Kasumi-1 (cell line): ENCODE results near the gene FBP1.

Experiments
- DNase-seq, 2 experiments: peaks; one replicate each; lab custom pipeline; 2025; lab: John Stamatoyannopoulos, UW

Gene FBP1

GRCh38 chr9:94656200-94656599 lies 16.9 kb upstream of the FBP1 start:
- DNase-seq, result peak; percentile 82 to 83

DNA sequence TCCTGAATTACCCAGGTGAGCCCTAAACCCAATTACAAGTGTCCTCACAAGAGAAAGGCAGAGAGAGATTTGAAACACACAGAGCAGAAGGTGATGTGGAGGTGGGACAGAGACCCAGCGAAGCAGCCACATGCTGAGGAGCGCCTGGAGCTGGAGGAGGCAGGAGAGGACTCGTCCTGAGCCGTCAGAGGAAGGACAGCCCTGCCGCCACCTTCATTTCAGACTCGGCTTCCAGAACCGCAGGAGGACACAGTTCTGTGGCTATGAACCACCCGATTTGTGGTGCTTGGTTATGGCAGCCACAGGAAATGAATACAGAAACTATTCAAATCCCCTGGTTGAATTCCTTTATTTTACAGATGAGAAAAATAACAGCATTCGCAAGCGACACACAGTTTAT lies 16.4 kb upstream of the FBP1 start:
- DNase-seq, result peak in 1 of 2 experiments; percentile 15

GRCh38 chr9:94654165-94654894 lies 15.0 kb upstream of the FBP1 start:
- DNase-seq, result no peak

DNA sequence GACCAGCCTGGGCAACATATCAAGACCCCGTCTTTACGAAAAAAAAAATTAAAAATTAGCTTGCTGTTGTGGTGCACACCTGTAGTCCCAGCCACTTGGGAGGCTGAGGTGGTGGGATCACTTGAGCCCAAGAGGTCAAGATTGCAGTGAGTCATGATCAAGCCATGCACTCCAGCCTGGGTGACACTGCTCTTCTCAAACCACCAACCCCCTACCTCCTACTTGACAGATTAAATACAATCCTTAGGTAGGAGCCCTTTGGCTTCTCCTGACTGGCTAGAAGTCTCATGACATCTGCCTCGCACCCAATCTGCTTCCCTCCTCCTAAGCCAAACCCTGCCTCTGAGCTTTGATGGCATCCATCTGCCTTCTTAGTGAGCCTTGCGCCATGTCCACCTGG lies 11.6 kb upstream of the FBP1 start:
- DNase-seq, result no peak

DNA sequence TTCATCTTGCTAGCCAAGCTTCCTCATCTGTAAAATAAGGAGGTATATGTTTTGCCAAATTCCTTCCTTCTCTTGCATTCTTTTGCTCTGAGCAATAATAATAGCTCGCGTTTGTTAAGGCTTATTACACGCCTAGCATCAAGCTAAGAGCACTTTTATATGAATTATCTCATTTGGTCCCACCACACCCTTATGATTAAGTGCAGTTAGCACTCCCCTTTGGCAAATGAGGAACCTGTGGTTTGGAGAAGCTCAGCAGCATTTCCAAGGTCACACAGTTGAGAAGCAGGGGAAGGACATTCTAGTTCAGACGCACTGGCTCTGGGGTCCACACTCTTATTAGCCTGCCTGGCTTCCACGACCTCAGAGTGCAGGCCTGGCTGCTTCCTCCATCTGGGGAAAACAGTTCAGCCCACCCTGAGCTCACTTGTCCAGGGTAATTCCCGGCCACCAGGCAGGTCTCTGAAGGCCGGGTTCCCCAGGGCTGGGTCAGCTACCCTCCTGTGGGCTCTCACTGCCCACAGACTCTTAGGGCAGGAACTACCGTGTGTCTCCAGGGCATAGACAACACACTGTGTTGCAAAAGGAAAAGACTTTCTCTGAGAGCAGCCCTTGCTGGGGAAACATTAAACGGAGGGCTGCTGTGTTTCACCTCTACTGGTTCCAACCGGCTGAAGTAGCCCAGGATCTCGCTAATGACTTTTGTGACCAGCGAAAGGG lies 9.9 kb upstream of the FBP1 start:
- DNase-seq, result peak; percentile 88 to 93

DNA sequence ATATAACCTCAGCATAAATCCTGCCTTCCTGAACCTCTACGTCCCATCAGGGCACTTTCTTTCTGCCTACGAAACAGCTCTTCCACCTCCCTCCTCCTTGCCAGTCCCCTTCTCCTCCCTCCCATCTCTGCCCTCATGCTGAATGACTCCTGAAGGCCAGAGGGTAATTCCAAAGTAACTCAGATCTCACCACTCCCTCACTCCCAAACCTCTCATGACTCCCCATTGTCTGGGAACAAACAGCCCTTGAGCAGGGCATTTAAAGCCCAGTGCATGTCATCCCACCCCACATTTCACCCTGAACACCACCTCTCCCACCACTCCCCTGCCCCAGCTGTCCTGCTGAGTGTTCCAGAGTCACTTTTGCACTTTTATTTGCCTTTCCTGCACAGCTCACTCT lies 8.9 kb upstream of the FBP1 start:
- no peak for DNase-seq

DNA sequence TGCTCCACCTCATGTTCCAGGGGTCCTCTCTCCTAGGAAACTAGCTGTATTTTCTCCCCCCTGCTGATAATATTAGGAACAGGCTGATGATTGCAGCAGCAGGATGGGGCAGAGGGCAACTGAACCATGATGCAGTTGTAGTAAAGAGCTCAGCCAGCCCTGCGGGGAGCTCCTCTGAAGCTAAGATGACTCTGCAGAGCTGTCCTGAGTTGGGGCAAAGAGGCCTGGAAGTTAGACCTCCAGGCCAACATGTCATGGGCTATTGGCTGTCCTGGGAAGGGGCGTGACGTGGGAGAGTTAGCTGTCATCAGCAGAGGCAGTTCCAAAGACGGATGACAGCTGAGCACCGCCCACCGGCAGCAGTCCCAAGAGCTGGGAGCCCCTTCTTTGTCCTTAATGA lies 6.6 kb upstream of the FBP1 start:
- no peak for DNase-seq

DNA sequence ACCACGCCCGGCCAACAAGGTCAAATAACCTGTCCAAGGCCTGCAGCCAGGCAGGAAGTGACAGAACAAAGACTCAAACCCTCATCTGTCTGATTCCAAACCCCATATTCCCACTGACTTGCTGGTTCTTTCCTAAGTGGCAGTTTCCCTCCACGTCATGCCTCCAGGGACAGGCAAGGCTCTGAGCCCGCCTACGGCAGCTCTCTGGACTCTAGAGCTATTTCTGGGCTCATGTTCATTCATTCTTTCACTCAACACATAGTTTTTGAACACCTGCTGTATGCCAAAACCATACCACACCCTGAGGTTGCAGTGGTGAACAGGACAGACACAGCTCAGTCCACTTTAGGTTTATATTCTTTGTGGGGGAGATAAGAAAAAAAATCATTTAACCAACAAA lies 5.2 kb upstream of the FBP1 start:
- DNase-seq, result no peak

GRCh38 chr9:94643741-94644140 lies 4.4 kb upstream of the FBP1 start:
- no peak for DNase-seq

- DNase-seq, result no peak
Measured at GRCh38 chr9:94643176-94643575, 3.9 kb upstream of the FBP1 start.

DNA sequence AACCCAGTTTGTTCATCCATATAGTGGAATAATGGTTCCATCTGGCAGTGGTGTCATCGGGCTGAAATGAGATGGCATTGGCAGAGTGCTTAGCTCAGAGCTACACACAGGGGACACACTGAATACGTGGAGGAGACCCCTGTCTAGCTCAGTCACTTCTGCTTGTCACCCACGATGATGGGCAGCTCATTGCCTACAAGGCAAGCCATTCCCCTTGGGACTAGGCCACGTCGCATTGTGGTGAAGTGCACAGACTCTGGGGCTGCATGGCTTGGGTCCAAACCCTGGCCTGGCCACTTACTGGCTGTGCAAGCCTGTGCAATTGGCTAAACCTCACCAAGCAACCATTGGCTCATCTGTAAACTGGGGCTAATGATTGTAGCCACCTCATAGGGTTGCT lies 3.2 kb upstream of the FBP1 start:
- DNase-seq, result no peak

DNA sequence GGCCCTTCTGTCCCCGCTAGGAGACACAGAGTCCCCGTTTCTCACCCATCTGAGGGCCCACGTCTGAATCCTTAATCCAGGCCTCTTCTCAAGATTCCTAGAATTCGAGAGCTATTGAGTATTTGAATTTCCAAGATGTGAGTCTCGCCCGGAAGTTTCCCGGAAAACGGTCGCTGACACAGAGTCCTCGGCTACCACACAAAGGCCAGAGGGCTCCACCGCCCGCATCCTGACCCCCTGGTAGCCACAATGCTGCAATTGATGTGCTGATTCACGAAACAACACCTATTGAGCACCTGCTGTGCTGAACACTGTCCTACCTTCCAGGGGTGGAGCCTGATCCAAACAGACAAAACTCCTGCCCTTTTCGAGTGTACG lies 670 bp upstream of the FBP1 start:
- no peak for DNase-seq

GRCh38 chr9:94638335-94639060 lies 820 bp downstream of the FBP1 start:
- no peak for DNase-seq

DNA sequence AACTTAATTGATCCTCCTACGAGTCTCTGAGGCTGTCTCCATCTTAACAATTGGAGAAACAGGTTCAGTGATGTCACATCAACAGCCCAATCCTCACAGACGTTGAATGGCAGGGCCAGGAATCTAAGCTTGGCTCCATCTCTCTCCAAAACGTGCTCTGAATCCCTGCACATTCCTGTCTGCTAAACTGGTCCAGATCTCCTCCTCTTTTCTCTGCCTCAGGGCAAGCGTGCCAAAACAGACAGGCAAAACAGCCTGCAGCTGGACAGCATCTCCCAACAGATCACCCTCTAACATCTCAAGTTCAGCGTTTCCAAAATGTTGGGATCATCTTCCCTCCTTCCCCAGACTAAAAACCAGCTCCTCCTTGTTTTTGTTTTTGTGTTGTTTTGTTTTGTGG lies 6.6 kb downstream of the FBP1 start:
- DNase-seq, result no peak

DNA sequence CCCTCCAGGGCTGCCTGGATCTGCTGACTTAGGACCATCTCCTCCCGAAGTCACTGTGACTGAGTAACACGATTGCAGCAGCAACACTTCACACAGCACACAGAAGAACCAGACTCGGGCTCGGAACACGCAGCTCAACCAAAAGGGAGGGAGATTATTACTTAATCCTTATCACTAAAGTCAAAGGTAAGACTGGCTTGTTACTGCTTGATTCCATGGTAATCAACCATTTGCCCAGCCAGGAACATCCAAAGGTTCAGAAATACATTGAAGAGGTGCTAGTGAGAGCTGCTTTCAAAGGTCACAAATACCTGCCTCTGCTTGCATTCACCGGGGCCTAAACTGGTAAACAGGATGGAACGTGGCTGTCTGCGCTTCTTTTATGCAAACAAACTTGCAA lies 7.7 kb downstream of the FBP1 start:
- no peak for DNase-seq

DNA sequence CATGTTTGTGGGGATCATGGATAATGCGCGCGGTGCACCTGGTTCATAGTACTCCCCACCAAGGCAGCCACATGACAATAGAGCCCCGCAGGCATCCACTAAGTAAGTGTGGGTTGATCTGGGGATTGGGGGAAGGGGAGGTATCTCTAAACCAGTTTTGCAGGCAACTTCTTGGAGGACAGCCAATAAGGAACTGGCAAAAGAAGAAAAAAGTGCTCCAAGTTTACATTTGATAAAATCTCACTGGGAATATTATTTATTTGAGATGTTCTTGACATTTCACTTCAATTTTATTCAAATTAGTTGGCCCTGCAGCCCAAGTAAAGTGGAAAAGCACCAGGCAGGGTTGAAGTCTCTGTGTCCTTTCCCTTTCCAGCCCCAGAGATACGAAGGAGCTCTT lies 8.5 kb downstream of the FBP1 start:
- DNase-seq, result no peak

- no peak for DNase-seq
Measured at GRCh38 chr9:94630281-94630680, 9.0 kb downstream of the FBP1 start.

GRCh38 chr9:94627287-94627686 lies 12.0 kb downstream of the FBP1 start:
- DNase-seq, result no peak

GRCh38 chr9:94625835-94626234 lies 13.5 kb downstream of the FBP1 start:
- DNase-seq, result no peak

GRCh38 chr9:94624629-94625028 lies 14.7 kb downstream of the FBP1 start:
- DNase-seq, result no peak

DNA sequence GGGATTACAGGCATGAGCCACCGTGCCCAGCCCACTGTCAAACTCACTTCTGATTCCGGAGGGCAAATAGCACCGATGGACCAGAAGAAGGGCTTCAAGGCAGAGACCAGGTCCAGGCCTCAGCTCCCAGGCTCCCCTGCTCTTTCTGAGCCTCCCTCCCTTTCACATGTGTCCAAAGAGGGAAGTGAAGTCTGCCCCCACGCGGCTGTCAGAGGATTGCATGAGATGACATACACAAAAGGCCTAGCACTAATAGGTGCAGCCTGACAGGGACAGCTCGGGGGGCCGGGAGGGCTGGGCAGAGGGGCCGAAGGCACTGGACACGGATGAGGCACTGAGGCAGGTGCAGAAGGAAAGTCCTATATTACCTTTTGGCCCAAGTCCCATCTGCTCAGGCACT lies 16.1 kb downstream of the FBP1 start:
- DNase-seq, result peak; percentile 65 to 66

- DNase-seq, result no peak
Measured at GRCh38 chr9:94622087-94622800, 17.1 kb downstream of the FBP1 start.

- no peak for DNase-seq
Measured at GRCh38 chr9:94619026-94619425, 20.3 kb downstream of the FBP1 start.
